ENCODE measurements around the gene ADK. TPM values are rescaled to one million over a fixed set of nuclear protein-coding genes. Genes with fewer than 3 reads are reported as not detected.

The ADK gene
- total RNA-seq, 1 donor from 2014 or later, result 13.1 TPM

- peaks cover 10% of the 10 kb centered on the region for H3K4me1 Mint-ChIP-seq (ENCODE audit: unreplicated experiment)
- no peak overlapping the region for H3K27ac Mint-ChIP-seq (ENCODE audit: unreplicated experiment)
- H3K4me3 Mint-ChIP-seq (ENCODE audit: unreplicated experiment), result no peak overlapping the region
- H3K27me3 Mint-ChIP-seq (ENCODE audit: unreplicated experiment), result no peaks in the 10 kb centered on the region
- DNase-seq (ENCODE audit: low spot score), result no peak
- no peak for TF ChIP-seq CTCF (IDR thresholded peaks at IDR 0.05; ENCODE audit: unreplicated experiment)
- no peaks in the 10 kb centered on the region for H3K9me3 Mint-ChIP-seq (ENCODE audit: unreplicated experiment)
- no peaks in the 10 kb centered on the region for H3K36me3 Mint-ChIP-seq (ENCODE audit: low read depth, unreplicated experiment)
Measured at GRCh38 chr10:74500026-74500704, 349.1 kb downstream of the ADK start.

- Mint-ChIP-seq H3K4me1 (ENCODE audit: unreplicated experiment) (peaks cover 10% of the 10 kb centered on the region), H3K27ac (ENCODE audit: unreplicated experiment) (no peak overlapping the region), H3K27me3 (ENCODE audit: unreplicated experiment) (no peaks in the 10 kb centered on the region), H3K36me3 (ENCODE audit: low read depth, unreplicated experiment) (no peaks in the 10 kb centered on the region), H3K4me3 (ENCODE audit: unreplicated experiment) (no peak overlapping the region), H3K9me3 (ENCODE audit: unreplicated experiment) (no peaks in the 10 kb centered on the region)
- DNase-seq (ENCODE audit: low spot score), result no peak
- TF ChIP-seq CTCF (IDR thresholded peaks at IDR 0.05; ENCODE audit: unreplicated experiment), result no peak
Measured at GRCh38 chr10:74500816-74501215, 349.8 kb downstream of the ADK start.

GRCh38 chr10:74502963-74503608 is 352.1 kb downstream of the ADK start:
- H3K9me3 Mint-ChIP-seq (ENCODE audit: unreplicated experiment), result no peaks in the 10 kb centered on the region
- H3K36me3 Mint-ChIP-seq (ENCODE audit: low read depth, unreplicated experiment), result no peaks in the 10 kb centered on the region
- peak overlapping the region; percentile 44 for H3K27ac Mint-ChIP-seq (ENCODE audit: unreplicated experiment)
- peaks cover 10% of the 10 kb centered on the region for H3K4me1 Mint-ChIP-seq (ENCODE audit: unreplicated experiment)
- TF ChIP-seq CTCF (IDR thresholded peaks at IDR 0.05; ENCODE audit: unreplicated experiment), result no peak
- H3K4me3 Mint-ChIP-seq (ENCODE audit: unreplicated experiment), result no peak overlapping the region
- no peak for DNase-seq (ENCODE audit: low spot score)
- H3K27me3 Mint-ChIP-seq (ENCODE audit: unreplicated experiment), result no peaks in the 10 kb centered on the region

- Mint-ChIP-seq H3K9me3 (ENCODE audit: unreplicated experiment) (peaks cover 5% of the 10 kb centered on the region), H3K27me3 (ENCODE audit: unreplicated experiment) (no peaks in the 10 kb centered on the region), H3K4me3 (ENCODE audit: unreplicated experiment) (no peak overlapping the region), H3K36me3 (ENCODE audit: low read depth, unreplicated experiment) (no peaks in the 10 kb centered on the region), H3K4me1 (ENCODE audit: unreplicated experiment) (peaks cover 10% of the 10 kb centered on the region), H3K27ac (ENCODE audit: unreplicated experiment) (no peak overlapping the region)
- TF ChIP-seq CTCF (IDR thresholded peaks at IDR 0.05; ENCODE audit: unreplicated experiment), result no peak
- DNase-seq (ENCODE audit: low spot score), result no peak
Measured at GRCh38 chr10:74507951-74508350, 356.9 kb downstream of the ADK start.

- no peaks in the 10 kb centered on the region for H3K27me3 Mint-ChIP-seq (ENCODE audit: unreplicated experiment)
Measured at GRCh38 chr10:74510594-74510993, 359.6 kb downstream of the ADK start.

More at GRCh38 chr10:74510594-74510993, 359.6 kb downstream of the ADK start:
- Mint-ChIP-seq H3K4me1 (ENCODE audit: unreplicated experiment) (no peaks in the 10 kb centered on the region), H3K27ac (ENCODE audit: unreplicated experiment) (no peak overlapping the region), H3K4me3 (ENCODE audit: unreplicated experiment) (no peak overlapping the region), H3K36me3 (ENCODE audit: low read depth, unreplicated experiment) (no peaks in the 10 kb centered on the region), H3K9me3 (ENCODE audit: unreplicated experiment) (peaks cover 5% of the 10 kb centered on the region)
- DNase-seq (ENCODE audit: low spot score), result no peak
- TF ChIP-seq CTCF (IDR thresholded peaks at IDR 0.05; ENCODE audit: unreplicated experiment), result no peak

Data from endothelial cell (in vitro differentiated cells).